SHP77 (cell line): ENCODE measurements around the gene CAPS2.
"Not testable (repeated sequence)": the region's sequence is repeated elsewhere in the genome, so short reads cannot be mapped to it uniquely, and the experiment has no call there.

ENCODE experiments used
- DNase-seq, 2 experiments: peaks; one replicate each; lab custom pipeline; 2025; lab: John Stamatoyannopoulos, UW

CAPS2 gene

GRCh38 chr12:75329918-75330826 lies at the start of gene CAPS2:
TSS of gene CAPS2 (minus strand) at chr12:75330324. CDS start at chr12:75326498, 3,826 bp downstream.
- DNase-seq: peak; percentile 76 to 82

DNA sequence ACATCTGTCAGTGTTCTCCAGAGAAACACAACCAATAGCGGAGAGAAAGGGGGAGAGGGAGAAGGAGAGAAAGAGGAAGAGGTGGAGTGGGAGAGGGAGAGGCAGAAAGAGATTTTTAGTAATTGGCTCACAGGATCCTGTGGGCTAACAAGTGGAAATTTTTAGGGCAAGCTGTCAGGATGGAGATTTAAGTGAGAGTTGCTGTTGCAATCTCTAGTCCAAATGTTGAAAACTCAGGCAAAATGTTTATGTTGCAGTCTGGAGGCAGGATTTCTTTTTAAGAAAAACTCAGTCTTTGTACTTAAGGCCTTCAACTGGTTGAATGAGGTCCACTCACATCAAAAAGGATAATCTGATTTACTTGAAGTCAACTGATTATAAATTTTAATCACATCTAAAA lies 48.2 kb upstream of the CAPS2 start:
- no peak for DNase-seq

- no peak for DNase-seq
Observed at GRCh38 chr12:75374971-75375370, 44.8 kb upstream of the CAPS2 start.

DNA sequence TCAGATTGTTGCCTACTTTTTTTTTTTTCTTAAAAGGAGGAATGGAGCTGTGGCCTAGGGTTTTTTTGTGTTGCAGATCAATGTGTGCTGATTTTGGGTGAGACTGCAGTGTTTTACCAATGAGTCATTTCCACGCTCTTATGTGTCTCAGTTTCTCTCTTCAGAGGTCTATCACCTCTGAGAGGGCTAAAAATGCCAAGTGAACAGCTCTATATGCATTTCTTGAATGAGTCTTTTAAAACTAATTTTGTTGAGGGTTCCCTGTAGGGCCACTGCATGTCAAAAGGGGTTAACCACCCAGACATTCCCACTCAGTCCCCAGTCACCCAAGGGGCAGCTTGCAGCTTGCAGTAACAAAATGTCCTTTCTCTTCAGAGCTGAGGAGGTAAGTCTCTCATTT lies 36.5 kb upstream of the CAPS2 start:
- DNase-seq: no peak

DNA sequence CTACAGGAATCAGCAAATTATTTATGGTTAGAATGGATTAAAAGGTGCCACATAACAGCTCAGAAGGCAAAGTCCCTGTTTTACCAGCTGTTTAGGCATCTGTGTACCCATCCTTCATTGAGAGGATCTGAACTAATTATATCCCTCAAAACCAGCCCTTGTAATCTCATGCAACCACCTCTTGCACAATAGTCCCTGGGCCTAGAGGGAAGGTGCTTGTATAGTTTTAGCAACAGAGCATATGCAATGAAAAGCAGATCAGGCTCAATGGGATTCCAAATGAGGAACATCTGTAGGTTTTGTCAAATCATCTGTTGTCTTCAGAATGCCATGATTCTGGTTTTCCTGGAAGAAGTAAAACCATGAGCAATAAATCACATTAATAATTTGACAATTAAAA lies 34.8 kb upstream of the CAPS2 start:
- peak in 1 of 2 experiments; percentile 3 for DNase-seq

DNA sequence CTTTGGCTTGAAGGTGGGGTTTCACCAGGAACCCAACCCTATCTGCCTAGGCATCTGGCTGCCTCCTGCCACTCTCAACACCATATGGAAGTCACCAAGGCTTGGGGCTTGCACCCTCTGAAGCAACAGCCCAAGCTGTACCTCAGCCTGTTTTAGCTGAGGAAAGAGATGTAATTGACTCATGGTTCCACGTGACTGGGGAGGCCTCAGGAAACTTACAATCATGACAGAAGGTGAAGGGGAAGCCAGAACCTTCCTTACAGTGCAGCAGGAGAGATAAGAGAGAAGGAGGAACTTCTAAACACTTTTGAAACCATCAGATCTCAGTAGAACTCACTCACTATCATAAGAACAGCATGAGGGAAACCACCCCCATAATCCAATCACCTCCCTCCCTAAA lies 31.3 kb upstream of the CAPS2 start:
- no peak for DNase-seq

DNA sequence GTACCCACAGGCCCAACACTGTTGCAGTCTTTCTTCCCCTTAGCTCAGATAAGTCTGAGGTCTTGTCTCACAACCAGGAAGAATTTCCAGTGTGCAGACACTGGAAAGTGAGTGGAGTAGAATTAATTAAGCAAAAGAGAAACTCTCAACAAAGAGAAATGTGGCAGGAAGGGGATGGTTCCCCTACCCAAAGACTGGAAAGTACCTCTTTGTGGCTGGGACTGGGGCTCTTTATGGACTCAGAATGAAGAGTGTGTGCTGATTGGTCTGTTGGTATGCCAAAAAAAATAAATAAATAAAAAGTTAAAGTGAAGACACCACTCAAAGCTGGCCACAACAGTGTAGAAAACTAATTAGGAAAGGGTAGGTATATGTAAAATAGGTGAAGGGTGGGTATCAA lies 30.8 kb upstream of the CAPS2 start:
- DNase-seq: no peak

DNA sequence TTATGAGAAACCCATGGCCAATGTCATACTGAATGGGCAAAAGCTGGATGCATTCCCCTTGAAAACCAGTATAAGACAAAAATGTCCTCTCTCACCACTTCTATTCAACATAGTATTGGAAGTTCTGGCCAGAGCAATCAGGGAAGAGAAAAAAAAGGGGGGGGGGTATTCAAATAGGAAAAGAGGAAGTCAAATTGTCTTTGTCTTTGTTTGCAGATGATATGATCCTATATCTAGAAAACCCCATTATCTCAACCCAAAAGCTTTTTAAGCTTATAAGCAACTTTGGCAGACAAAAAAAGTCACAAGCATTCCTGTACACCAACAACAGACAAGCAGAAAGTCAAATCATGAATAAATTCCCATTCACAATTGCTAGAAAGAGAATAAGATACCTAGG lies 23.9 kb upstream of the CAPS2 start:
- DNase-seq: no peak

DNA sequence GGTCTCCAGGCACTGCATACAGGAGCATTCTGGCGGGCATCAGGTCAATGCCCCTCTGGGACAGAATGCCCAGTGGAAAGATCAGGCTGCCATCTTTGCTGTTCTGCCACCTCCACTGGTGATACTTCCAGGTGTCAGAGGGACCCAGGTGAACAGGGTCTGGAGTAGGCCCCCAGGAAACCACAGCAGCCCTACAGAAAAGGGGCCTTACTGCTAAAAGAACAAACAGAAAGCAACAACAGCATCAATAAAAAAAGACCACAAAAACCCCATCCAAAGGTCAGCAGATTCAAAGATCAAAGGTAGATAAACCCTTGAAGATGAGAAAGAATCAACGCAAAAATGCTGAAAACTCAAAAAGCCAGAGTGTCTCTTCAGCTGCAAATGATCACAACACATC lies 20.3 kb upstream of the CAPS2 start:
- no peak for DNase-seq

- DNase-seq: no peak
Observed at GRCh38 chr12:75349946-75350345, 19.8 kb upstream of the CAPS2 start.

- not testable (repeated sequence) for DNase-seq
Observed at GRCh38 chr12:75346215-75346614, 16.1 kb upstream of the CAPS2 start.

- no peak for DNase-seq
Observed at GRCh38 chr12:75345531-75345930, 15.4 kb upstream of the CAPS2 start.

GRCh38 chr12:75341873-75342272 lies 11.7 kb upstream of the CAPS2 start:
- no peak for DNase-seq

DNA sequence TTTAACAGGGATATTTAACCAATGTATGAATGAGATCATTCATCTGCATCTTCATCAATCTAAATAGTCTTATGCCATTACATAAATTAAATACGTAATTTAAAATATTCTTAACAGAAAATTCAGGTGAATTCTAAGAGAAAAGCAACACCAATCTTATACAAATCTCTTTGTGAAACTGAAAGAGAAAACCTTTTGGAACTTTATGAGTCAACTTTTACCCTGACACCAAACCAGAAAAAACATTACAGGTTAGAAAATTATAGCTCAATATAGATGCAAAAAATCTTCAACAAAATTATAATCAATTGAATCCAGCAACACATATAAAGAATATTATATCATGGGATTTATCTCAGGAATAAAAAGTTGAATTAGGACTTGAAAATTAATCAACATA lies 7.8 kb upstream of the CAPS2 start:
- DNase-seq: no peak

GRCh38 chr12:75334384-75335030 lies 4.4 kb upstream of the CAPS2 start, which contains the start of gene GLIPR1L1:
TSS of gene GLIPR1L1 (plus strand) at chr12:75334670. CDS start at chr12:75334729, 59 bp downstream.
- DNase-seq: peak; percentile 94 to 95

DNA sequence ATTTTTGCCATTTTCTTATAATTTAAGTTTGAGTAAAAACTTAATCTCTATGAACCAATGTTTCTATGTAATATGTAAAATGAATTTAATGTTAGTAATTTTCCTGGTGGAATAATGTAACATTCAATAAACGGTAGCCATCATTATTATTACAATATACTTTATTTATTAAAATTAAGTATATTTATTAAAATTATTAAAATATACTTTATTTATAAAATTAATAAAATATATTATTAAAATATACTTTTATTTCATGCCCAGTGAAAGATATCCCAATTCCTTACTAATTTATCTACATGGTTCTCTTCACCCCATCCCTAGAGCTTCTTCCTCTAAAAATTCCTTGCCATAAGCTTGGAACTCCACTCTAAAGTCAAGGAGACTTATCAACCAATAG lies 2.5 kb downstream of the CAPS2 start:
- DNase-seq: no peak

DNA sequence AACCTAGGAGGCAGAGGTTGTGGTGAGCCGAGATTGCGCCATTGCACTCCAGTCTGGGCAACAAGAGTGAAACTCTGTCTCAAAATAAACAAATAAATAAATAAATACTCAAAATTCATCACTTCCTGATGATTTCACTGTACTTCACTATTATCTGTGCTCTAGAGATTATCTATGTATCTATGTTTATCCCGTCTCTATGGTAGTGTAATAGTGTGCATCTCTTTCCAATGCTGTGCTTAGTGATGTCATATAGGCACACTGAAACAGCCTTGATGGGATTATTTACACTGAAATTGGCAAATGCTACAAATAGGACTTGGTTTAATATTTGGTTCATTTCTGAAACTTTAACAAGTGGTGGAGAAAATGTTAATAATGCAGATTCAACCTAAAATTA lies 6.5 kb downstream of the CAPS2 start:
- DNase-seq: no peak

GRCh38 chr12:75322464-75322863 lies 7.7 kb downstream of the CAPS2 start:
- DNase-seq: no peak

- no peak for DNase-seq
Observed at GRCh38 chr12:75317784-75318183, 12.3 kb downstream of the CAPS2 start.

DNA sequence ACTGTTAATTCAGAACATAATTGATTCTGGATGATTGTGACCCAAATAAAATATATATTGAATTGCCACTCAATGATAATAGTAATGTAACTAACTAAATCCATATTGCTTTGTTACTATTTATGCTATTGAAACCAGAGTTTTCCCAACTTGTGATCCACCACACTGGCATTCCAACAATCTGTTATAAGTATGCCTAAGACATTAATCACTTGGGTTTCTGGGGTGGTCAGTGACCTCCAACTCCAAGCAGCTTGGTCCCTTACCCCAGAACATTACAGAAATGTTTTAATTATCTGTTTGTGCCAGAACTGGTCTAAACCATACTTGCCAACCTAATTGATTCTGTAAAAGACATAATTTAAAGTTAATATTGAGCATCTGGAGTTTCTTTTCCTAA lies 14.6 kb downstream of the CAPS2 start:
- DNase-seq: no peak

- DNase-seq: no peak
Observed at GRCh38 chr12:75311369-75311768, 18.8 kb downstream of the CAPS2 start.

- DNase-seq: no peak
Observed at GRCh38 chr12:75308279-75308678, 21.8 kb downstream of the CAPS2 start.
